ENCODE measurements around the gene ATP2C2.
"Not testable (repeated sequence)": the region's sequence is repeated elsewhere in the genome, so short reads cannot be mapped to it uniquely, and the experiment has no call there.

ATP2C2 gene

GRCh38 chr16:84411768-84412167 is 43.4 kb downstream of the ATP2C2 start:
- DNase-seq = no peak
- intact Hi-C loops (cut with DNase I) = no loop called here

DNA sequence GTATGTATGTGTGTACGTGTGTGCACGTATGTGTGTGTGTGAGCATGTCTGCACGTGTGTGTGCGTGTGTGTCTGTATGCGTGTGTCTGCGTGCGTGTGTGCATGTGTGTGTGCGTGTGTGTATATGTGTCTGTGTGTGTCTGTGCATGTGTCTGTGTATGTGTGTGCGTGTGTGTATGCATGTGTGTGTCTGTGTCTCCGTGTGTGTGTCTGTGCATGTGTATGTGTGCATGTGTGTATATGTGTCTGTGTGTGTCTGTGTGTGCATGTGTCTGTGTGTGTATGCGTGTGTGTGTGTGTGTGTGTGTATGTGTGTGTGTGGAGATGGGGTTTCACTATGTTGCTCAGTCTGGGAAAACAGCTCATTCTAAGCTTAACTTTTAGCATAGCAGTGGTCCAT is 43.9 kb downstream of the ATP2C2 start:
- peak in 1 of 10 donors; percentile 17 for DNase-seq
- intact Hi-C loops (cut with DNase I) = no loop called here

DNA sequence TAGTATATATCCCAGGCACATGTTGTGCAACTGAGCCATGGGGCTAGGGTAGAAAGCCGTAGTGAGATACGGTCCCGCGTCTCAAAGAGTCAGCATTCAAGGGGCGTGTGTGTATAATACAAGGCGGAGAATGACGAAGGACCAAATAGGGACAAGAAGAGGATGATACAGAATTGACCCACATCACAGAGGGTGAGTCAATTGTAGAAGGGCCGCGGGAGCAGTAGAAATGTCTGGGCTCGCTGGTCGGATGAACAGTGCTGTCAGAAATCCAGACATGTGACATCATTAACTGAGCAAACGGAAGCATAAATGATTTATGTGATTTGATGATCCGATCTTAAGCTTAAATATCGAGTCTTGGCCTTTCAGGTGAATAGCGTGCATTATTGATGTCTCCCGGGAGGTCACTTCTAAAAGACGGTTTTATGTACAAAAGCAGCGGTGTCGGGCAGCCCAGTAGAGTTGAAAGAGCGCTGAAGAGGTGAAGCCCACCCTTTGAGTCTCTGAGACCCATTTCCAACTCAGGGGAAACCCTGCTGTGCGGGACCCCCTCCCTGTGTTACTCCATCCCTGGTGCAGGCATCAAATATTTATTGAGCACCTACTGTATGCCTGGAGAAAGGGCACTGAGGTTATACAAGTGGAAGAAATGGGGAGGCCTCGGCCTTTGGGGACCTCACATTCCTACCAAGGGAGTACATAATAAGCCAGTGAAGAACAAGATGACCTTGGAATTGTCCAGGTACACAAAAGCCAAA is 45.1 kb downstream of the ATP2C2 start:
- intact Hi-C loops (cut with DNase I) = no loop called here
- DNase-seq = peak in 3 of 10 donors; percentile 36 to 65 (median 40)

DNA sequence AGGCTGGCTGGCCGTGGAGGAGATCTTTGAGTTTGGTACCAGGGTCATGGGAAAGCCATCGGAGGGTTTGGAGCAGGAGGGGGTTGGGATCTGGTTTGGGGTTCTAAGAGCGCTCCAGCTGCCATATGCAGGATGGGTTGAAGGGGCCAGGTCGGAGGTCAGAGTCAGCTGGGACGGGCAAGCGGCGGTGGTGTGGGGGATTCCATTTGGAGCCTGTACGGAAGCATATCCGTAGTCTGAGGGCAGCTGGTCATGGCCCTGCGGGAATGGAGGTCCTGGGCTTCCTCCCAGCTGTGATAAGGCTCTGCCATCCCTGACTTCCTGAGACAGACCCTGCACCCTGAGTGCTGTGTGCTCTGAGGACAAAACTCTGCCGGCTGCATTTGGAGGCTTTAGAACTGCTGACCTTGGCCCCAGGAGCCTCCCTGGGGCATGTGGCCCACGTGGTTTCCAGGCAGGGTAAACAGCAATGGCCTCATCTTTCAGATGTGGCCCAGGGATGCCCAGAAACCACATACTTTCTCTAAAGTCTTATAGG is 46.5 kb downstream of the ATP2C2 start:
- intact Hi-C loops (cut with DNase I) = no loop called here
- DNase-seq = peak in 2 of 10 donors; percentile 27 to 82

DNA sequence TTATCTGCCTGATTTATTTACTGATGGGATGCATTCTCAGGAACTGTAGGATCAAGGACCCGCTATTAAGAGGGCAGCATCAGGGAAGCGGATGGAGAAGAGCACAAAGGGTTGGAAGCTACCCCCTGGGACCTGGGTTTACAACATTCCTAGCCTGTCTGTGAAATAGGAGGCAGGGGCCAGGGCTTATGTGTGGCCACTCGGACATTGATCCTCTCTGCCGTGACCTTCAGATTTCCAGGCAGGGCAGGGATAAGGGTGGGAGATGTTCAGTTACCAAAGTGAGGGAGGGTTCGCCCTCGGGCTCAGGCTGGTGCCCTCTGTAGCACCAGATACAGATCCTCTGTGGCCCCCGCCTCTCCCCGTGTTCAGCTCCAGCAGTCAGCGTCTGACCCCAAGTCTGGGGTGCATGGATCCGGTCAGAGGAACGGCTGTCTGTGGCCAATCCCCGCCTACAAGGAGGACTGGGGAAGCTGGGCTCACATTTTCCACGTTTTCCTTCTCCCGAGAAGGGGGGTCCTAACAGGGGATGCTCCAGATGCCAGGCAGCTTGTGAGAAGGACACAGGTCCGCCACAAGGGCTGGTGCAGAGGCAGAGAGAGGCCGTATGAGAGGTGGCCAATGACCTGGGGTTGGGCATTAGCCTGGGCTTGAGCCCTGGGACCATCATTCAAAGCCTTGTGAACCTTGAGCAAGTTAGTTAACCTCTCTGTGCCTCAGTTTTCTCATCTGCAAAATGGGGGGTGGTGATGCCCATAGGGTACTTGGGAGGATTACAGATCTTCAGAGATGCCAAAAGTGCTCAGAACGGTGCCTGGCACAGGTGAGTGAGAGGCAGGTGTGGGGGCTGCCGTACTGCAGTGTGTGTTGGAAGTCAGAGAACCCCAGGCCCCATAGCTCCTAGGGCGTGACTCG is 48.3 kb downstream of the ATP2C2 start:
- peak in 2 of 10 donors; percentile 43 to 54 for DNase-seq
- intact Hi-C loops (cut with DNase I) = no loop called here

- intact Hi-C loops (cut with DNase I) = no loop called here
- peak in 3 of 10 donors; percentile 25 to 55 (median 48) for DNase-seq
Observed at GRCh38 chr16:84418056-84418849, 49.9 kb downstream of the ATP2C2 start.

- intact Hi-C loops (cut with DNase I) = no loop called here
- DNase-seq = peak in 1 of 10 donors; percentile 3
Observed at GRCh38 chr16:84419730-84420129, 51.4 kb downstream of the ATP2C2 start.

DNA sequence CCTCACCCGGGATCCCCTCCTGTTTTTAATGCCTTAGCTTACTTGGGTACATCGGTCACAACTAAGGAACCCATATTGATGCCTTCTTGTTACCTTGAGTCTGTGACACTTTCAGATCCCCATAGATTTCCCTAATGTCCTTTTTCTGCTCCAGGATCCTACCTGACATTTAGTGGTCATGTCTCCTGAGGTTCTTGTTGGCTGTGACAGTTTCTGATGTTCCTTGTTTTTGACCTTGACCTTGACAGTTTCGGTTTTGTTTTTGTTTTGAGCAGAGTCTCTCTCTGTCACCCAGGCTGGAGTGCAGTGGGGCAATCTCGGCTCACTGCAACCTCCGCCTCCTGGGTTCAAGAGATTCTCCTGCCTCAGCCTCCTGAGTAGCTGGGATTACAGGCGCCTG is 52.2 kb downstream of the ATP2C2 start:
- intact Hi-C loops (cut with DNase I); DNase-seq: not testable (repeated sequence)

GRCh38 chr16:84421081-84421937 is 53.0 kb downstream of the ATP2C2 start:
- intact Hi-C loops (cut with DNase I) = no loop called here
- DNase-seq = peak in 2 of 10 donors; percentile 35 to 49

DNA sequence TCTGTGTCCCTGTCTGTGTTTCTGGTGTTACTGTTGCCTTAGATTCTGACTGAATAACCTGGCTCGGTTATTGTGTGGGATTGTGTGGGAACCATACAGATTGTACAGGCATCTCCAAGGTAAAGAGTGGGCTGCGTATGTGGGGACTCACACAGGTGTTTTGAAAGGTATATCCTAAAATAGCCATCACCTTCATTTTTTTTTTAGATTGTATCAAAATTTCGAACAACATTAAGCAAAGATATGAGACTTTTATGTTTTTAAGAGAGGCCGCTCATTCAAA is 53.5 kb downstream of the ATP2C2 start:
- DNase-seq = no peak
- intact Hi-C loops (cut with DNase I) = no loop called here

GRCh38 chr16:84423416-84423837 is 55.1 kb downstream of the ATP2C2 start:
- intact Hi-C loops (cut with DNase I) = no loop called here
- peak in 2 of 10 donors; percentile 23 to 55 for DNase-seq

DNA sequence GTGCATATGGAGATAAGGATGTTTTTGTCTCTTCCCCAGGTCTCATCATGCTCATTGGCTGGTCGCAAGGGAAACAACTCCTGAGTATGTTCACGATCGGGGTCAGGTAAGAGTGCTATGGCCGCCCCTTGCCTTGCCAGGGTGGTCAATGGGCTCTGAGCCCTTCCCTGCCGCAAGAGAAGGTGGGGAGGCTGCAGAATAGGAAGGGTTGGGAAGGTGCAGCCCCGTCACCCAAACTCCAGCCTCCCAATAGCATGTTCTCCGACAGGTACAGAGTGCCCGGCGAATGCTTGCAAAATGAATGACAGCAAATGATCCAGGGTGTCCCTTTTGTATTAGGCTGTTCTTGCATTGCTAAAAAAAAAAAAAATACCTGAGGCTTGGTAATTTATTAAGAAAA is 57.4 kb downstream of the ATP2C2 start:
- intact Hi-C loops (cut with DNase I) = no loop called here

GRCh38 chr16:84426804-84427203 is 58.5 kb downstream of the ATP2C2 start:
- DNase-seq = peak in 3 of 10 donors; percentile 44 to 72 (median 45)
- intact Hi-C loops (cut with DNase I) = no loop called here

More for the DNA sequence above, 57.4 kb downstream of the ATP2C2 start:
- DNase-seq = peak in 2 of 10 donors; percentile 8 to 53

DNA sequence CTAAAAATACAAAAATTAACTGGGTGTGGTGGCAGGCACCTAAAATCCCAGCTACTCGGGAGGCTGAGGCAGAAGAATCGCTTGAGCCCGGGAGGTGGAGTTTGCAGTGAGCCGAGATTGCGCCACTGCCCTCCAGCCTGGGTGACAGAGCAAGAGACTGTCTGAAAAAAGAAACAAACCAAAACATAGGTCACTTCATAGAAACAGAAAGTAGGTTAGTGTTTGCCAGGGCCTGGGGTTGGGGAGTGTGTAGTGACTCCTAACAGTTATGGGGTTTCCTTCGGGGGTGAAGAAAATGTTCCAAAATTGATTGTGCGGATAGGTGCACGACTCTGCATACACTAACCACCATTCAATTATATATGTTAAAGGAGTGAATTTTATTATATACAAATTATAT is 59.2 kb downstream of the ATP2C2 start:
- intact Hi-C loops (cut with DNase I) = no loop called here
- DNase-seq = peak in 2 of 10 donors; percentile 7 to 21

DNA sequence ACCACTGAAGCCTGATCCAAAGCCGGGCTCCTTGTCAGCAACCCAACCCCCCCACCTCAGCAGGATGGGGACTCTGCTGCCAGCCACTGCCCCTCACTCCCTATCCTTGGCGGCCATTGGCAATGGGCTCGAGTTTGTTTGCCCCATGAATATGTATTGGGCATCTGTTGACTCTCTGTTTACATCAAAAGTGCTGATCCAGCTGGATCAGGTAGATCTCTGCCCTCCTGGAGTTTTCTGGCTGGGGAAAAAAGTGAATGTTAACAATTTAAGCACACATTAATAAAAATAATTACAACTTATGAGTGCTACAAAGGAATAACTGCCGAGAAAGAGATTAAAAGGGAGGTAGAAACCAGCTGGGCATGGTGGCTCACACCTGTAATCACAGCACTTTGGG is 62.5 kb downstream of the ATP2C2 start:
- intact Hi-C loops (cut with DNase I) = no loop called here
- peak in 2 of 10 donors; percentile 22 to 25 for DNase-seq

- peak in 1 of 10 donors; percentile 3 for DNase-seq
- intact Hi-C loops (cut with DNase I) = no loop called here
Observed at GRCh38 chr16:84434800-84435199, 66.5 kb downstream of the ATP2C2 start.

DNA sequence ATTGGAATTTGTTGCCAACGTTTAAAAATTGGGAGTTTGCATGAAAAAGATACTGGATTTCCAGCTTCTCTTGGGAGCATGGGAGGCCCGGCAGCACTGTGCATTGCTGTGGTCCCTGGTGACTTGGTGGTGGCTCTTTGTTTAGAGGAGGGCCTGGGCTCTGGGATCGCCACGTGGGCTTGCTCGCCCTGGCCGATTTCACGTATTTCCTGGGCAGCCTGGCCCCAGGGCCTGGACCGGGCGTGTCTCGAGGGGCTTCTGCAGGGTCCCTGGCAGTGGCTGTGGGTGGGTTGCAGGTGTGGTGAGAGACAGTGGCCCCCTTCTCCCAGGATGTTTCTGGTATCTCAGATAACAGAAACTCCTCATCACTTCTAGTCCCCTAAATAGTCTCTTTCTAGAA is 67.9 kb downstream of the ATP2C2 start:
- intact Hi-C loops (cut with DNase I) = no loop called here

GRCh38 chr16:84438971-84439696 is 70.8 kb downstream of the ATP2C2 start:
- intact Hi-C loops (cut with DNase I) = no loop called here
- DNase-seq = peak in 3 of 10 donors; percentile 42 to 61 (median 61)

More for the DNA sequence above, 67.9 kb downstream of the ATP2C2 start:
- DNase-seq = peak in 3 of 10 donors; percentile 47 to 63 (median 62)
